ENCODE data around the gene COPS4.
"Not testable (repeated sequence)": the region's sequence is repeated elsewhere in the genome, so short reads cannot be mapped to it uniquely, and the experiment has no call there.

- TF ChIP-seq CTCF (IDR thresholded peaks at IDR 0.05); ZFX (IDR thresholded peaks at IDR 0.05; ENCODE audit: borderline replicate concordance): not testable (repeated sequence)
These were observed 50.0 kb downstream of the COPS4 start for GRCh38 chr4:83084956-83085355.
